BJ (cell line): ENCODE measurements around the gene SLC35F4. TPM values are rescaled to one million over a fixed set of nuclear protein-coding genes. Genes with fewer than 3 reads are reported as not detected.

ENCODE experiments used
- CTCF ChIA-PET: fragments of 350-600 bp; formaldehyde crosslinking; extraction: SDS; loops from one replicate; lab custom pipeline; 2021; ENCODE audit warnings: antibody characterized with exemption, inconsistent platforms; lab: Yijun Ruan, JAX
- POLR2A ChIA-PET: fragments of 300-600 bp; sonication (Branson Sonifier 250); formaldehyde crosslinking; extraction: SDS; loops from one replicate; lab custom pipeline; 2021; ENCODE audit warnings: antibody characterized with exemption; lab: Charles Lee
- DNase-seq: peaks from one replicate; pipeline ENCODE4 v3.0.0-alpha.2; 2011; ENCODE audit warnings: low read depth
- H3K27me3 ChIP-seq: 2 replicates; pipeline ENCODE4 v1.6.0; 2011; ENCODE audit warnings: low read length; ENCODE audit not compliant: control insufficient read depth, insufficient read depth
- H3K36me3 ChIP-seq: 2 replicates; pipeline ENCODE4 v1.5.1; 2011; ENCODE audit warnings: low read length; ENCODE audit not compliant: control insufficient read depth, insufficient read depth
- H3K4me3 ChIP-seq: 2 replicates; pipeline ENCODE4 v1.5.1; 2011; ENCODE audit warnings: low read depth, mild to moderate bottlenecking, control low read depth, low read length
- polyA plus RNA-seq: library from polyadenylated mRNA; depleted of rRNA; stranded (reverse); fragments of >200 nt; gene quantifications from 2 replicates; pipeline ENCODE4 v1.2.3, GENCODE V29; 2011
- TF ChIP-seq, protein P1 (sequence below): IDR thresholded peaks from 2 replicates; pipeline ENCODE4 v1.5.1; 2011; ENCODE audit warnings: low read depth, mild to moderate bottlenecking, control low read depth, inconsistent platforms, low read length, moderate library complexity; ENCODE audit not compliant: insufficient read depth

SLC35F4 gene
- polyA plus RNA-seq, 1 experiment, result not detected

- ChIA-PET POLR2A (no interaction called here), CTCF (no interaction called here)
- no peaks in the 10 kb centered on the region for H3K27me3 ChIP-seq
- DNase-seq, result no peak
- H3K4me3 ChIP-seq, result no peak overlapping the region
- no peaks in the 10 kb centered on the region for H3K36me3 ChIP-seq
- TF ChIP-seq, protein P1, sequence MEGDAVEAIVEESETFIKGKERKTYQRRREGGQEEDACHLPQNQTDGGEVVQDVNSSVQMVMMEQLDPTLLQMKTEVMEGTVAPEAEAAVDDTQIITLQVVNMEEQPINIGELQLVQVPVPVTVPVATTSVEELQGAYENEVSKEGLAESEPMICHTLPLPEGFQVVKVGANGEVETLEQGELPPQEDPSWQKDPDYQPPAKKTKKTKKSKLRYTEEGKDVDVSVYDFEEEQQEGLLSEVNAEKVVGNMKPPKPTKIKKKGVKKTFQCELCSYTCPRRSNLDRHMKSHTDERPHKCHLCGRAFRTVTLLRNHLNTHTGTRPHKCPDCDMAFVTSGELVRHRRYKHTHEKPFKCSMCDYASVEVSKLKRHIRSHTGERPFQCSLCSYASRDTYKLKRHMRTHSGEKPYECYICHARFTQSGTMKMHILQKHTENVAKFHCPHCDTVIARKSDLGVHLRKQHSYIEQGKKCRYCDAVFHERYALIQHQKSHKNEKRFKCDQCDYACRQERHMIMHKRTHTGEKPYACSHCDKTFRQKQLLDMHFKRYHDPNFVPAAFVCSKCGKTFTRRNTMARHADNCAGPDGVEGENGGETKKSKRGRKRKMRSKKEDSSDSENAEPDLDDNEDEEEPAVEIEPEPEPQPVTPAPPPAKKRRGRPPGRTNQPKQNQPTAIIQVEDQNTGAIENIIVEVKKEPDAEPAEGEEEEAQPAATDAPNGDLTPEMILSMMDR, result no peak
These were observed 291.1 kb downstream of the SLC35F4 start for GRCh38 chr14:57574617-57575288.

DNA sequence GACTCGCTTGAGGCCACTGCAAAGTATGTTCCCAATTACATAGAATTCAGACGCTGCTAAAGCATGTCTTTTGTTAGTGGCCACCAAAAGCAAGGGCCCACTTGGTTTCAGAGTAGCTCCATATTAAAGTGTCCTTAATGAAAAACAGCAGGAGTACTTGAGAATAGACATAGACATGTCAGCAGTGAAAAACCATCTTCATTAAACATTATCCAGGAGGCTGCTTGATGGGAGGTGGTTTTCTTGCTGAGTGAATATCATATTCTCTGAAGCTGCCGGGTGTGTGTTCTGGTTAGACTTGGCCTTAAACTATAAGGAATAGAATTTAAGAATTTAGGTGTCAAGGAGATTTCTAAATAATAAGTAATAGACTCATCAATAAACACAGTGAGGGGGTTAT lies 292.7 kb downstream of the SLC35F4 start:
- DNase-seq, result no peak
- POLR2A ChIA-PET, result no interaction called here
- CTCF ChIA-PET, result no interaction called here
- Histone ChIP-seq H3K4me3 (no peak overlapping the region), H3K36me3 (no peaks in the 10 kb centered on the region), H3K27me3 (no peaks in the 10 kb centered on the region)
- TF ChIP-seq, protein P1, result no peak

DNA sequence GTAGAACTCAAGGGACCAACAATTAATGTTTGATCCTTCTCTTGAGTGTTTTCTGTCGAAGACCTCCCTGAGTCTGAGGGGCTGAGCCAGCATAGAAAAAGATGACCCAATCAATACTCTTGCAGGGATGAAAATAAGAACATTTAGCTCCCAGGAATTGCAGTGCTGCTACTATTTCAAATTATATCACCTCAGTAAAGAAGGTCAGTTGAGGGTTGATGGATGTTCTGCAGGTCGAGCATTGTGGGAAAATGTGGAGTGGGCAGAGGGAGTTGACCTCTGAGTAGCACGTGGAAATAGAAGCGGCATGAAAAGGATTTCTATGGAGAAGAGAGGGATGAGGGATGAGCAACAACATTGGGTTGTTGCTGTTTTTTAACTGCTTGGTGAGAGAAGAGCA lies 297.3 kb downstream of the SLC35F4 start:
- CTCF ChIA-PET, result no interaction called here
- DNase-seq, result no peak
- Histone ChIP-seq H3K4me3 (no peak overlapping the region), H3K27me3 (no peaks in the 10 kb centered on the region), H3K36me3 (no peaks in the 10 kb centered on the region)
- POLR2A ChIA-PET, result no interaction called here
- TF ChIP-seq, protein P1, result no peak

DNA sequence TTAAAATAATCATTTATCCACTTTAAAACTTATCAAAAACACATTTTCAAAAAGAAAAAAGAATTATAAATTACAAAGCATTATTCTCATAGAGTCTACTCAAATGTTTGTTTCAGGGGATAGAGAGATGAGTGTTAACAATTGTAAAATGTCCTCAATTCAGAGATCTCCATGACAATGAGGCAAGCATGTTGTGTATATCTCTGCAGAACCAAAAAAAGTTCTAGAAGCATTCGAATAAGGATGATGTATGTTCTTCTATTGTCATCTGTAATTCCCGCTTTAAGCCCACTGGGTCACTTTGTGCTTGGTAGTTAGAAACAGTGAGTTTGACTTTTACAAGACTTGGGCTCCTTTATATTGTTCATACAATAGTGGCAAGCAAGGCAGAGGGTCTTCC lies 298.7 kb downstream of the SLC35F4 start:
- DNase-seq, result no peak
- H3K36me3 ChIP-seq, result no peaks in the 10 kb centered on the region
- TF ChIP-seq, protein P1, result no peak

GRCh38 chr14:57560681-57561080 lies 305.2 kb downstream of the SLC35F4 start:
- H3K36me3 ChIP-seq, result no peaks in the 10 kb centered on the region
- DNase-seq, result no peak
- ChIA-PET POLR2A (no interaction called here), CTCF (no interaction called here)
- H3K4me3 ChIP-seq, result no peak overlapping the region
- H3K27me3 ChIP-seq, result no peaks in the 10 kb centered on the region
- TF ChIP-seq, protein P1, result no peak

More for the DNA sequence above, 298.7 kb downstream of the SLC35F4 start:
- ChIA-PET CTCF (interaction anchor here (1.1 kb wide), 1 partner anchor 11 kb away, joined by 3 read pairs; no protein-coding TSS in a partner anchor), POLR2A (no interaction called here)
- Histone ChIP-seq H3K27me3 (no peaks in the 10 kb centered on the region), H3K4me3 (no peak overlapping the region)
